IPS-18c (cell line): ENCODE data around the gene KRT36.

ENCODE experiments used
- H3K4me3 ChIP-seq: 2 replicates; pipeline ENCODE4 v1.7.0; 2013; ENCODE audit warnings: low read depth, mild to moderate bottlenecking, low read length, moderate library complexity; ENCODE audit not compliant: insufficient read depth
- H3K9me3 ChIP-seq: one replicate; pipeline ENCODE4 v1.6.1; 2013; ENCODE audit warnings: mild to moderate bottlenecking, low read length, moderate library complexity; ENCODE audit not compliant: control insufficient read depth, insufficient read depth

Gene KRT36

GRCh38 chr17:41524261-41524660 is 34.6 kb upstream of the KRT36 start:
- H3K4me3 ChIP-seq, result no peak overlapping the region

GRCh38 chr17:41523787-41524186 is 34.1 kb upstream of the KRT36 start:
- Histone ChIP-seq H3K9me3 (no peaks in the 10 kb centered on the region), H3K4me3 (no peak overlapping the region)

More at GRCh38 chr17:41524261-41524660, 34.6 kb upstream of the KRT36 start:
- no peaks in the 10 kb centered on the region for H3K9me3 ChIP-seq

GRCh38 chr17:41523225-41523593 is 33.5 kb upstream of the KRT36 start:
- H3K9me3 ChIP-seq, result no peaks in the 10 kb centered on the region
- H3K4me3 ChIP-seq, result no peak overlapping the region

- Histone ChIP-seq H3K9me3 (no peaks in the 10 kb centered on the region), H3K4me3 (no peak overlapping the region)
Observed at GRCh38 chr17:41522301-41523224, 32.9 kb upstream of the KRT36 start.

GRCh38 chr17:41521574-41522261 is 32.0 kb upstream of the KRT36 start:
- H3K4me3 ChIP-seq, result no peak overlapping the region
- H3K9me3 ChIP-seq, result no peaks in the 10 kb centered on the region

GRCh38 chr17:41520821-41521521 is 31.3 kb upstream of the KRT36 start:
- Histone ChIP-seq H3K9me3 (no peaks in the 10 kb centered on the region), H3K4me3 (no peak overlapping the region)

- Histone ChIP-seq H3K4me3 (no peak overlapping the region), H3K9me3 (no peaks in the 10 kb centered on the region)
Observed at GRCh38 chr17:41519501-41520224, 30.0 kb upstream of the KRT36 start.

GRCh38 chr17:41518789-41519449 is 29.2 kb upstream of the KRT36 start, which contains the start of gene KRT15:
KRT15 (minus strand) TSS chr17:41518890; CDS start chr17:41518827, 63 bp downstream.
- Histone ChIP-seq H3K9me3 (no peaks in the 10 kb centered on the region), H3K4me3 (no peak within 1 kb of the TSS)

GRCh38 chr17:41518031-41518430 is 28.3 kb upstream of the KRT36 start:
- H3K9me3 ChIP-seq, result no peaks in the 10 kb centered on the region
- no peak overlapping the region for H3K4me3 ChIP-seq

- H3K9me3 ChIP-seq, result no peaks in the 10 kb centered on the region
- H3K4me3 ChIP-seq, result no peak overlapping the region
Observed at GRCh38 chr17:41516830-41517283, 27.1 kb upstream of the KRT36 start.

- H3K9me3 ChIP-seq, result no peaks in the 10 kb centered on the region
- no peak overlapping the region for H3K4me3 ChIP-seq
Observed at GRCh38 chr17:41516147-41516829, 26.6 kb upstream of the KRT36 start.

- no peaks in the 10 kb centered on the region for H3K9me3 ChIP-seq
- no peak overlapping the region for H3K4me3 ChIP-seq
Observed at GRCh38 chr17:41513168-41513547, 23.4 kb upstream of the KRT36 start.

GRCh38 chr17:41512546-41513167 is 22.9 kb upstream of the KRT36 start:
- Histone ChIP-seq H3K9me3 (no peaks in the 10 kb centered on the region), H3K4me3 (no peak overlapping the region)

GRCh38 chr17:41511716-41512115 is 22.0 kb upstream of the KRT36 start:
- no peak overlapping the region for H3K4me3 ChIP-seq
- H3K9me3 ChIP-seq, result no peaks in the 10 kb centered on the region

GRCh38 chr17:41511116-41511515 is 21.4 kb upstream of the KRT36 start:
- H3K4me3 ChIP-seq, result no peak overlapping the region

More at GRCh38 chr17:41511116-41511515, 21.4 kb upstream of the KRT36 start:
- H3K9me3 ChIP-seq, result no peaks in the 10 kb centered on the region
